Measurements from ENCODE around the gene SINHCAF.
A peak's percentile ranks its signal among the peaks of the same experiment; 100 is the strongest.
"Not testable (repeated sequence)": the region's sequence is repeated elsewhere in the genome, so short reads cannot be mapped to it uniquely, and the experiment has no call there.

Gene SINHCAF

GRCh38 chr12:31265722-31266121, 60.2 kb downstream of the SINHCAF start:
- no peak for DNase-seq (ENCODE audit: low read depth in 2 of 2)

GRCh38 chr12:31263661-31264060, 62.3 kb downstream of the SINHCAF start:
- DNase-seq (ENCODE audit: low read depth in 2 of 2): no peak

DNA sequence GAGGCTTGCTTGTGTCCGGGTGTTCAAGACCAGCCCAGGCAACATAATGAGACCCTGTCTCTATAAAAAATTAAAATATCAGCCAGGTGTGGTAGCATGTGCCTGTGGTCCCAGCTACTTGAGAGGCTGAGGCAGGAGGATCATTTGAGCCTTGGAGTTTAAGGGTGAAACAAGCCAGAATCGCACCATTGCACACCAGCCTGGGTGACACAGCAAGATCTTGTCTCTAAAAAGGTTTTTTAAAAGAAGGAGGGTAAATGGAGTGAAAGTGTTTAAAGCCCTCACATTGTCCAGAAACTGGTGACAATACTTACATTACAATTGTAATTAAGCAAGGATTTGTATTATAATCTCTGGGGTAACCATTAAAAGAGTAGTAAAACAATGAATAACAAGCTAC, 64.2 kb downstream of the SINHCAF start:
- DNase-seq (ENCODE audit: low read depth in 2 of 2): no peak

DNA sequence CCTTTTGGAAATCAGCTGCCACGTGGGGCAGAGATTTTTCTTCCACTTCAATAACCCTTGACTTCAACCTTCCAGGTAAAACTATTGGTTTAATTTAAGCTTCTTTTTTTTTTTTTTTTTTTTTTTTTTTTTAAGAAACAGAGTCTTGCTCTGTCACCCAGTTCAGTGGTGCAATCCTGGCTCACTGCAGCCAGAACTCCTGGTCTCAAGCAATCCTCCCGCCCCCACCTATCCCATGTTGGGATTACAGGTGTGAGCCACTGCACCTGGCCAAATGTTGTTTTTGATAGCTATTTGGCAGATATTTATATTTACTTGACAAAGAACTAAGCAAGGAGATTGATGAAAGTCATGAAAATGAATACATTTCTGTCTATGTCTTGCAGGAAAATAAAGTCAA, 65.1 kb downstream of the SINHCAF start:
- no peak for DNase-seq (ENCODE audit: low read depth in 2 of 2)

DNA sequence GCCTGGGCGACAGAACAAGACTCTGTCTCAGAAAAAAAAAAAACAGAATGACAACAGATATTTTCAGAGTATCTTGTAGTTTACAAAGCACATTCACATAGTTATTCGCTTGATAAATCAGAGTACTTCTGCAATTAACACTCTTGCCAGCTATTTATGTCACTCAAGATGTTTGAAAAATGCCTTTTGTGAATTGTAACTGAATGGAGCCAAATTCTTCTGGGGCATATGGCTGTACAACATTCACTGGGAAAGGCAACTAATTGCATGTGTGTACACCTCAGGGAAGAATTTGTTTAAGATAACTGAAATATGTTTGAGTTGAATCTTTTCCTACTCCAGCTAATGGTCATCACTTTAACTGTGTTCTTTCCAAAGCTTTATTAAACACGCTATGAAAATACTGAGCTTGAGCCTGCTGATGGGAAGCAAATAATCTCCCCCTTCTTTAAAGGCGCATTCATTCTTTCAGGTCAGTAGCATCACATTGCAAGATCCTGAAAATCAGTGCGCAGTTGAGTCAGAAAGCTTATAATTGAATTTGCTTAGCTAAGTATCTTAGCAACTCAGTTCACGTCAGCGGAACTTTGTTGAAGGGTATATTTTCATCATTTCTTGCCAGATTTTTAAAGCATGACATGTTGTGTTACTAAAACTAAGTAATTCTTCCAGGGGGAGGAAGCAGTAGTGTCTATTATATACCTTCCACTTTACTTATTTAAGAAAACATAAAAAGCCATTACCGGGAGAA, 66.6 kb downstream of the SINHCAF start:
- DNase-seq (ENCODE audit: low read depth in 2 of 2): no peak

DNA sequence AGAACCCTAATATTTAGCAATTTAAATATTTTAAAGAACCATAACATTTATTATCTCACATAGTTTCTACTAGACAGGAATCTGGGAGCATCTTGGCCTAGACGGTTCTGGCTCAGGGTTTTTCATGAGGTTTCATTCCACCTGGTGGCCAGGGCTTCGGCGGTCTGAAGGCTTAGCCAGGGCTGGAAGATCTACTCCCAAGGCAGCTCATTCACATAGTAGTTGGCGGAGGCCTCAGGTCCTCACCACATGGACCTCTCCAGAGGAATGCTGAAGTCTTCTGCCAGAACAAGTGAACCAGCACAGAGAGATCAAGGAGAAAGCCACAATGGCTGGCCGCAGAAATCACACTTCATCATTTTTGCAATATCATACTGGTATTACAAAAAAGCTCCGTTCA, 68.2 kb downstream of the SINHCAF start:
- DNase-seq (ENCODE audit: low read depth in 2 of 2): no peak

DNA sequence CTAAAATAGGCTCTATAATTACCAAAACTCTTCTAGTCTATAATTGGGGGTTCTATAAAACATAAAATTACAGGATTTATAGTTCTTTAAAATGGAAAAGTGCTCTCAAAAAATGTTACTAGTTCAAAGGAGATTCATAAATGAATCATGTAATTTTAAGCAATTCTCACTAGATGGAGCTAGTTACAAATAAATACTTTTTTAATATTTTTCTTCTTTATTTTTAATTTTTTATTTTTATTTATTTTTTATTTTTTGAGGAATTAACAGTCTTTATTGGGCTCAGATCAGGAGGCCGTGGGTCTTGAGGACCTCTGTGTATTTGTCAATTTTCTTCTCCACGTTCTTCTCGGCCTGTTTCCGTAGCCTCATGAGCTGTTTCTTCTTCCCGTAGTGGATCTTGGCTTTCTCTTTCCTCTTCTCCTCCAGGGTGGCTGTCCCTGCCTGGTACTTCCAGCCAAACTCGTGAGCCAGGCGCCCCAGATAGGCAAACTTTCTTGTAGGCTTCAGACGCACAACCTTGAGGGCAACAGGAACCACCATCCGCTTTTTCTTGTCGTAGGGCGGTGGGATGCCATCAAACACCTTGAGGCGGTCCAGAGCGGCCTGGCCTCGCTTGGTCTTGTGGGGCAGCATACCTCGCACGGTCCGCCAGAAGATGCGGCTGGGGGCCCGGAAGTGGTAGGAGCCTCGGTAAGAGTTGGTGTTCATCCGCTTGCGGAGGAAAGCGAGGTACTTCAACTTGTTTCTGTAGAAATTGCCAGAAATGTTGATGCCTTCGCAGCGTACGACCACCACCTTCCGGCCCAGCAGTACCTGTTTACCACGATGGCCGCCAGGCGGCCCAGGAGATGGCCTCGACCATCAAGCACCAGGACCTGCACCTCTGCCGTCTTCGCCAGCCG, 74.0 kb downstream of the SINHCAF start:
- not testable (repeated sequence) for DNase-seq (ENCODE audit: low read depth in 2 of 2)

DNA sequence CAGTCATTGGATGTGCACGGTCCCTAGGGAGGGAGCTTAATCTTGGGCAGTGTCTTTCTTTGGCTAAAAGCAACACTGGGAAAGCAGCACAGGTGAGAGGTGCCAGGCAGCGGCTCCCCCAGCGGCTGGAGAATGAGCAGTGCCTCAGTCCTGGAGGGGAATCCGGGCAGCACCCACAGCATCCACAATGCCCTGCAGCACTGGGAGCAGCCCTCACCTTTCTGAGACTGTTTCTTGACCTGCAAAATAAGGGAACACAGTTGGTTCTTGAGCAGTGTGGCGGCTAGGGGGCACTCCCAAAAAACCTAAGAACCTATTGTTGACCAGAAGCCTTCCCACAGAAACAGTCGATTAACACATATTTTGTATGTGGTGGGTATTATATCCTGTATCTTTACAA, 75.8 kb downstream of the SINHCAF start:
- no peak for DNase-seq (ENCODE audit: low read depth in 2 of 2)

- no peak for DNase-seq (ENCODE audit: low read depth in 2 of 2)
Observed at GRCh38 chr12:31249356-31249755, 76.6 kb downstream of the SINHCAF start.

- no peak for DNase-seq (ENCODE audit: low read depth in 2 of 2)
Observed at GRCh38 chr12:31248815-31249214, 77.1 kb downstream of the SINHCAF start.

DNA sequence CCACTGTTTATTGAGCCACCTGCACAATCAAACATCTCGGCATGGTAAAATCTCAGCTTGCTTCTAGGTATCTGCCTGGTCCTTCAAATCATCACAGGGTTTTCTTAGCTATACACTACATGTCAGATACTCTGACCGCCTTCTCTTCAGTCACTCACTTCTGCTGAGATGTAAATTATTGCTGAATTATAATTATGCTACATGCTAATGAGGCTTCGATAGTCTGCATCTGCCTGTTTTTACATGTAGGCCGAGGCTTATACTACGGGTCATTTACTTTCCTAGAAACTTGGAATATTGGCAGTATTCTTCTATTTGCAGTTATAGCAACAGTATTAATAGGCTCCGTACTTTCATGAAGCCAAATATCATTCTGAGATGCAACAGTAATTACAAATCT, 77.6 kb downstream of the SINHCAF start:
- DNase-seq (ENCODE audit: low read depth in 2 of 2): no peak

DNA sequence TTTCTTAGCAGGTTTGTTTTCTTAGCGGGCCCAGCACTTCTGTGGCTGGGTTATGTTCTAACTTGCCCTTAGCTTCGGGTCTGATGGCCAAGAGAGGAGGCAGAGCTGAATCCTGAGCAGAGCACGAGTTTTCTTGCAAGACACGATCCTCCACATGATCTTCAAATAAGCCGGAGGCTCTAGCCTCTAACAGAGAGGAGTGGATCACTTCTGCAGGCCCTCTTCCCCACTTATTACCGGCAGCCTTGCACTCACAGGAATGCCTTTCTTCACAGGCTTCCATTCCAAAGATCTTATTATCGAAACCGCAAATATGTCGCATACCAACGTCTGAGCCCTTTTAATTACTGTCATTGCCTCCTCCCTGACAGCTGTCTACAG, 79.5 kb downstream of the SINHCAF start:
- DNase-seq (ENCODE audit: low read depth in 2 of 2): peak; percentile 22 to 26

GRCh38 chr12:31245822-31246469, 80.0 kb downstream of the SINHCAF start:
- no peak for DNase-seq (ENCODE audit: low read depth in 2 of 2)

- not testable (repeated sequence) for DNase-seq (ENCODE audit: low read depth in 2 of 2)
Observed at GRCh38 chr12:31242418-31242817, 83.5 kb downstream of the SINHCAF start.

DNA sequence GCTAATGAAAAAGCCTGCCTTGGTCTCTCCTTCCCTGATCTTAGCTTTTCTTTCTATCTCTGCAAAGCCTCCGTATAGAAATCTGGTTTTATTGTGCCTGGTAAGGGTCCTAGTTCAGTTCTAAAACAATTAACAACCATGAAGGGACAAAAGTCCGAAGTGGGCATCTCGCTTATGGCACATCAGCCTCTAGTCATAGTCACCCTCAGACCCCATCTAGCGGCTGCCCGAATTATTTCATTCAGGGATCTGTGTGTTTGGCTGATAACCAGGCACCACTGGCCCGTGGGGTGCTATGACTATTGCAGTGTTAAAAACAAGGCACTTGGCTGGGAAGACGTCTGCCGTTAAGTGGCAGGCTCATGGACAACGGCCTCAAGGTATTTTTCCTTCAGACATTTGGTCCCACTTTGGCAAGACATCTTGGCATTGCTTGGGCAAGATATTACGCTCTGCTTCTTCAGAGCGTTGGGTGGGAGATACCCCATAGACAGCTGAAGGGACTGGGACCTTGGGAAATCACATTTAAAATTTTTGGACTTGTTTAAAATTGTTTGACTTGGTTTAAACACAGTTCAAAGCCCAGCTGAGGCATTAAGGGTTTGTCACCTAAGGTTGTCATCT, 87.1 kb downstream of the SINHCAF start:
- DNase-seq (ENCODE audit: low read depth in 2 of 2): peak; percentile 21 to 23

DNA sequence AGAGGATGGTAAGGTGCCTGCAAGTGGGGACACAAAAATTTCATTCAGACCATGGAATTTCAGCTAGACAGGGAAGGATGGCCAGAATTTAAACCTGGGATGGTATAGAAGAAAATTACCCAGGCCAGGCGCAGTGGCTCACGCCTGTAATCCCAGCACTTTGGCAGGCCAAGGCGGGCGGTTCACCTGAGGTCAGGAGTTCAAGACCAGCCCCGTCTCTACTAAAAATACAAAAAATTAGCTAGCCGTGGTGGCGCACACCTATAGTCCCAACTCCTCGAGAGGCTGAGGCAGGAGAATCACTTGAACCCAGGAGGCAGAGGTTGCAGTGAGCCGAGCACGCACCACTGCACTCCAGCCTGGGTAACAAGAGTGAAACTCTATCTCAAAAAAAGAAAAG, 87.6 kb downstream of the SINHCAF start:
- not testable (repeated sequence) for DNase-seq (ENCODE audit: low read depth in 2 of 2)

- no peak for DNase-seq (ENCODE audit: low read depth in 2 of 2)
Observed at GRCh38 chr12:31236998-31237637, 88.8 kb downstream of the SINHCAF start.

GRCh38 chr12:31235868-31236395, 90.0 kb downstream of the SINHCAF start:
- no peak for DNase-seq (ENCODE audit: low read depth in 2 of 2)

DNA sequence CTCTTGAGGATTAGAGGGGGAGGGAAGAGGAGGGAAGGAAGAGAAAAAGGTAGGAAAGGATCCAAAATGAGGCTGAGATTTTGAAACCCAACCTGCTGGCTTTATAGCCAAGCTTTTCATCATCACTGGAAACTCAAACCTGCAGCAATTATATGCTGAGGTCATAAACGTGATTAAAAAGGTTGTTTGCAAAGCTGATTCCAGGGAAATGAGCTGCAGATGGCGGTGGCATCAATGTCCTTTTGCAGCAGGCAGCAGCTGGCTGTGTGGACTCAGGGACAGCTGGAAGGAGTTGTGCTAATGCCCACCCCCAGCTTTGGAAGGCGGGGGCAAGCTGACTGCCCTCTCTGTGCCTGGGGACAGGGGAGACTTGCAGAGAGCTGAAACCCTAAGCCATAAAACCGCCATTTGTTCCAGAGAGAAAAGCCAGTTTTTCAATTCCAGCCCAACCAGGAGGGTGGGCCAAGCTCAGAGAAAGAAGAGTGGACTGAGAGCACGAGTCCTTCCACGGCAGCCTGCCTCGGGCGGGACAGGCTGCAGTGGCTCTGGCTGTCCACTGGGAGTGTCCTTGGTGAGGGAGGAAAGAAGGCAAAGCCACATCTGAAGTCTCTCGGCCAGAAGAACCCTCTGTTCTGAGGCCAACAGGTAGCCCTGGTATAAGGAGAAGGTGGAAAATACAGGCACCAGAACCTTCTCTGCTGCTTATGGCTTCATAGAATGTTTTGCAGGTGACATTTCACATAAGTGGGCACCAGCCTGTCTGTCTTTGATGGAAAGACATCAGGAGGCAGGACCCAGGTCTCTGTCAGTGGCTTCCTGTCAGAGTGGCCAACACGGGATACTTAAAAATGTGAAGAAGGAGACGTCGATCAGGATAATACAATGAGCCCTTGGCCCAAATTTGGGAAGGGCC, 90.7 kb downstream of the SINHCAF start:
- DNase-seq (ENCODE audit: low read depth in 2 of 2): no peak

All from fibroblast of skin of left quadriceps (primary cell).